Endothelial cell (in vitro differentiated cells): ENCODE data around the gene PC. TPM values are rescaled to one million over a fixed set of nuclear protein-coding genes. Genes with fewer than 3 reads are reported as not detected.
"Not testable (repeated sequence)": the region's sequence is repeated elsewhere in the genome, so short reads cannot be mapped to it uniquely, and the experiment has no call there.

ENCODE experiments used
- DNase-seq: peaks from one replicate; pipeline ENCODE4 v3.0.0; 2021; ENCODE audit warnings: low spot score
- H3K27ac Mint-ChIP-seq: one replicate; pipeline ENCODE4 v1.8.0; 2021; ENCODE audit warnings: mixed read lengths, inconsistent platforms; ENCODE audit not compliant: unreplicated experiment
- H3K27me3 Mint-ChIP-seq: one replicate; pipeline ENCODE4 v1.8.0; 2021; ENCODE audit warnings: mild to moderate bottlenecking, moderate library complexity, mixed read lengths, inconsistent platforms; ENCODE audit not compliant: unreplicated experiment
- H3K36me3 Mint-ChIP-seq: one replicate; pipeline ENCODE4 v1.8.0; 2021; ENCODE audit warnings: mild to moderate bottlenecking, low read depth, mixed read lengths, inconsistent platforms; ENCODE audit not compliant: unreplicated experiment
- H3K4me1 Mint-ChIP-seq: one replicate; pipeline ENCODE4 v1.8.0; 2021; ENCODE audit warnings: mild to moderate bottlenecking, mixed read lengths, inconsistent platforms; ENCODE audit not compliant: unreplicated experiment
- H3K4me3 Mint-ChIP-seq: one replicate; pipeline ENCODE4 v1.8.0; 2021; ENCODE audit warnings: mild to moderate bottlenecking, mixed read lengths, inconsistent platforms; ENCODE audit not compliant: unreplicated experiment
- H3K9me3 Mint-ChIP-seq: one replicate; pipeline ENCODE4 v1.8.0; 2021; ENCODE audit warnings: mixed read lengths, inconsistent platforms; ENCODE audit not compliant: unreplicated experiment
- CTCF ChIP-seq: fragments of 200-600 bp; sonication (generic); IDR thresholded peaks from one replicate; pipeline ENCODE4 v1.5.0; 2021; ENCODE audit warnings: antibody characterized with exemption; ENCODE audit not compliant: unreplicated experiment
- total RNA-seq: library from RNA; stranded (reverse); fragmentation: NEBNext Ultra II Directional; extraction: Animal tissue kit (Norgen Biotek cat#: 25700); gene quantifications from one replicate; pipeline ENCODE4 v1.2.1, GENCODE V29; 2021; ENCODE audit not compliant: unreplicated experiment

PC gene
- total RNA-seq, 1 donor from 2014 or later: 5.8 TPM

DNA sequence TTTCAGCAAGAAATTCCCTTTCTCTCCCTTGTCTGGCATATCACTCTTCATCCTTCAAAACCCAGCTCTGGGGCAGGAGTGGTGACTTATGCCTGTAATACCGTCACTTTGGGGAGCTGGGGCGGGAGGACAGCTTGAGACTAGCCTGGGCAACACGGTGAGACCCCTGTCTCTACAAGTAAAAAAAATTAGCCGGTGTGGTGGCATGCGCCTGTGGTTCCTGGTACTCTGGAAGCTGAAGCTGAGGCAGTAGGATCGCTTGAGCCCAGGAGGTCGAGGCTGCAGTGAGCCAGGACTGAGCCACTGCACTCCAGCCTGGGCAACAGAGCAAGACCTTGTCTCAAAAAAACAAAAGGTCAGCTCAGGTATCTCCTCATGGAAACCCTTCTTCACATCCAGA, 116.3 kb downstream of the PC start:
- Mint-ChIP-seq H3K27me3 (peaks cover 24% of the 10 kb centered on the region), H3K27ac (no peak overlapping the region), H3K9me3 (no peaks in the 10 kb centered on the region), H3K36me3 (peaks cover 18% of the 10 kb centered on the region), H3K4me3 (peak overlapping the region; percentile 95), H3K4me1 (peaks cover 19% of the 10 kb centered on the region)
- no peak for TF ChIP-seq CTCF
- DNase-seq: no peak

- no peak for TF ChIP-seq CTCF
- Mint-ChIP-seq H3K27me3 (peaks cover 16% of the 10 kb centered on the region), H3K4me1 (peaks cover 19% of the 10 kb centered on the region), H3K9me3 (no peaks in the 10 kb centered on the region), H3K36me3 (peaks cover 18% of the 10 kb centered on the region), H3K4me3 (peak overlapping the region; percentile 57), H3K27ac (peak overlapping the region; percentile 16)
- no peak for DNase-seq
These were observed 117.7 kb downstream of the PC start for GRCh38 chr11:66840317-66841091.

DNA sequence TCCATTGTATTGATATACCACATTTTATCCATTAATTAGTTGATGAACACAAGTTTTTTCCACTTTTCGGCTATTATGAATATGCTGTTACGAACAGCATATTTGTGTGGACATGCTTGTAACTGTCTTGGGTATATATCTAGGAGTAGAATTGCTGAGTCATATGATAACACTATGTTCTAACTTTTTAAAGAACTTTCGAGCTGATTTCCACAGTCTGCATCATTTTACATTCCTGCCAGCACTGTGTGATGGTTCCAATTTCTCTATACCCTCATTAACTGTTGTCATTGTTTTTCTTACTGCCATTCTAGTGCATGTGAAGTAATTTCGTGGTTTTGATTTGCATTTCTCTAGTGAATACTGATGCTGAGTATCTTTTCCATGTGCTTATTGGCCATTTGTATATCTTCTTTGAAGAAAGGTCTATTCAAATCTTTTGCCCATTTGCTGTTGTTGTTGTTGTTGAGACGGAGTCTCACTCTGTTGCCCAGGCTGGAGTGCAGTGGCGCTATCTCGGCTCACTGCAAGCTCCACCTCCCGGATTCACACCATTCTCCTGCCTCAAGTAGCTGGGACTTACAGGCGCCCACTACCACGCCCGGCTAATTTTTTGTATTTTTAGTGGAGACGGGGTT, 122.3 kb downstream of the PC start:
- no peak overlapping the region for H3K27ac Mint-ChIP-seq
- H3K4me3 Mint-ChIP-seq: peak overlapping the region; percentile 59
- H3K27me3 Mint-ChIP-seq: peaks cover 6% of the 10 kb centered on the region
- H3K4me1 Mint-ChIP-seq: peaks cover 9% of the 10 kb centered on the region
- H3K36me3 Mint-ChIP-seq: peaks cover 11% of the 10 kb centered on the region
- no peaks in the 10 kb centered on the region for H3K9me3 Mint-ChIP-seq
- TF ChIP-seq CTCF: no peak
- no peak for DNase-seq

DNA sequence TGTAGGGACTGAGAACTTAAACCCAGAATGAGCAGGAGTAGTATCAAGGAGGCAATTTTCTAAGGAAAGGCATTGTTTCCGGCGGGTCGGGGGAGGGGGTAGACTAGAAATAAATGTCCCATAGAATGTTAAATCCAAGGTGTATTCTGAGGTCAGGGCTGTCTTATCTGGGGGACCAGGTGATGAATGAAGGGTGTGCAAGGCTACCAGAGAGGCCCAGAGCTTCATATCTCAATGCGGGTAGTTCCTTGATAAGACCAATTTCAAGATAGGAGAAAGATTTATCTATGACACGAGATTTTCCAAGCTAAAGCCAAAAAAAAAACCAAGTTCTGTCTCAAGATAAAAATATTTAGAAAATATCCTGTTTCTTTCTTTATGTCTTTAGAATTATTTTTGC, 123.2 kb downstream of the PC start:
- TF ChIP-seq CTCF: no peak
- Mint-ChIP-seq H3K36me3 (peaks cover 3% of the 10 kb centered on the region), H3K9me3 (no peaks in the 10 kb centered on the region), H3K27ac (no peak overlapping the region), H3K27me3 (peaks cover 2% of the 10 kb centered on the region), H3K4me1 (peaks cover 7% of the 10 kb centered on the region), H3K4me3 (no peak overlapping the region)
- DNase-seq: no peak

DNA sequence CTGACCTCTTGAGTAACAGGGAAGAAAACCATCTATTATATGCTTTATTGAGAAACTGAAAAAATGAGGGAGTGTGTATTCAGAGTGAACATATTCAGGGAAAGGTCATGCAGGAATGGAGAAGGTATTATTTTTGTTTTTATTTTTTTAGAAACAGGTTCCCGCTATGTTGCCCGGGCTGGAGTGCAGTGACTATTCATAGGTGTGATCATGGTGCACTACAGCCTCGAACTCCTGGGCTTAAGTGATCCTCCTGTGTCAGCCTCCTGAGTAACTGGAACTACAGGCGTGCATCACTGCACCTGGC, 123.7 kb downstream of the PC start:
- Mint-ChIP-seq H3K4me1 (peaks cover 7% of the 10 kb centered on the region), H3K4me3 (no peak overlapping the region), H3K27me3 (peaks cover 2% of the 10 kb centered on the region), H3K9me3 (no peaks in the 10 kb centered on the region), H3K36me3 (peaks cover 3% of the 10 kb centered on the region), H3K27ac (no peak overlapping the region)
- DNase-seq: no peak
- peak; percentile 47 for TF ChIP-seq CTCF

DNA sequence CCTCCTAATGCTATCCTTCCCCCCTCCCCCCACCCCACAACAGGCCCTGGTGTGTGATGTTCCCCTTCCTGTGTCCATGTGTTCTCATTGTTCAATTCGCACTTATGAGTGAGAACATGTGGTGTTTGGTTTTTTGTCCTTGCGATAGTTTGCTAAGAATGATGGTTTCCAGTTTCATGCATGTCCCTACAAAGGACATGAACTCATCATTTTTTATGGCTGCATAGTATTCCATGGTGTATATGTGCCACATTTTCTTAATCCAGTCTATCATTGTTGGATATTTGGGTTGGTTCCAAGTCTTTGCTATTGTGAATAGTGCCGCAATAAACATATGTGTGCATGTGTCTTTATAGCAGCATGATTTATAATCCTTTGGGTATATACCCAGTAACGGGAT, 133.6 kb downstream of the PC start:
- not testable (repeated sequence) for H3K4me1 Mint-ChIP-seq, H3K36me3 Mint-ChIP-seq, DNase-seq, H3K4me3 Mint-ChIP-seq, H3K27ac Mint-ChIP-seq, H3K27me3 Mint-ChIP-seq, H3K9me3 Mint-ChIP-seq
